Body of pancreas (tissue), 4 donors: ENCODE results near the gene RPS21. TPM values are rescaled to one million over a fixed set of nuclear protein-coding genes. Genes with fewer than 3 reads are reported as not detected.
A peak's percentile ranks its signal among the peaks of the same experiment; 100 is the strongest.

Experiments used
- ATAC-seq: fragments of 150-250 bp; one replicate; pipeline ENCODE4 v1.9.1; 2016
- DNase-seq, 4 donors: peaks; one replicate each; pipeline ENCODE4 v3.0.0-alpha.2; 2019
- H3K27ac ChIP-seq, 4 donors: fragments of 200-600 bp; sonication (generic); 1 replicate in 3 of 4; 2 replicates in 1 of 4; pipeline versions ENCODE4 v1.5.1 to v1.6.1; 2016 to 2019; ENCODE audit warnings: mild to moderate bottlenecking in 1 of 4, mixed read lengths in 1 of 4, moderate library complexity in 1 of 4
- H3K27me3 ChIP-seq, 2 donors: fragments of 200-600 bp; sonication (generic); one replicate each; pipeline ENCODE4 v1.6.0; 2016; ENCODE audit warnings: mild to moderate bottlenecking in 1 of 2
- H3K36me3 ChIP-seq, 2 donors: fragments of 200-600 bp; sonication (generic); replicated peaks in 1 of 2; 2 replicates each; pipeline ENCODE4 v1.5.1; 2016; ENCODE audit warnings: low read depth in 2 of 2; ENCODE audit not compliant: insufficient read depth in 1 of 2
- H3K4me1 ChIP-seq: fragments of 200-600 bp; sonication (generic); one replicate; pipeline ENCODE4 v1.6.0; 2016
- H3K4me3 ChIP-seq, 2 donors: fragments of 200-600 bp; sonication (generic); 1 replicate in 1 of 2; 2 replicates in 1 of 2; pipeline ENCODE4 v1.5.1; 2016 to 2019
- H3K9me3 ChIP-seq, 3 donors: fragments of 200-600 bp; sonication (generic); 1 replicate in 2 of 3; 2 replicates in 1 of 3; pipeline ENCODE4 v1.5.1; 2016
- CTCF ChIP-seq, 7 experiments: fragments of 450-650 bp in 4 of 7; fragments of 200-600 bp in 3 of 7; sonication (generic) in 3 of 7; IDR thresholded peaks; one replicate each; pipeline ENCODE4 v1.5.1; 2016 to 2019; ENCODE audit warnings: antibody characterized with exemption in 7 of 7
- POLR2A ChIP-seq, 3 donors: fragments of 450-650 bp; IDR thresholded peaks; one replicate each; pipeline ENCODE4 v1.6.1; 2016; ENCODE audit warnings: antibody characterized with exemption in 3 of 3, mild to moderate bottlenecking in 2 of 3
- WGBS, 2 donors: methylation state at CpG; one replicate each; pipeline ENCODE4 v1.1.5; 2017; 5-methylcytosine and 5-hydroxymethylcytosine counted together
- intact Hi-C: fragments of 100-400 bp; cut with DNase I; formaldehyde crosslinking; loops from one replicate; pipeline ENCODE4 v1.15.1; 2023
- total RNA-seq, 2 donors: library from RNA; depleted of rRNA; stranded (reverse); fragments of >200 nt; gene quantifications; one replicate each; pipeline ENCODE4 v1.1.0, GENCODE V29; 2016

The RPS21 gene
- total RNA-seq, 2 donors from 2014 or later = 654 to 656 TPM

GRCh38 chr20:62358171-62359042 is 28.5 kb upstream of the RPS21 start:
- no peaks in the 10 kb centered on the region for H3K9me3 ChIP-seq
- no peaks in the 10 kb centered on the region for H3K36me3 ChIP-seq
- intact Hi-C loops = no loop called here
- WGBS, 2 donors = 75 to 80% methylated on average over 10 to 24 of the region's 24 CpGs
- no peaks in the 10 kb centered on the region for H3K27me3 ChIP-seq
- no peak overlapping the region for H3K4me3 ChIP-seq
- no peak for TF ChIP-seq CTCF (IDR thresholded peaks at IDR 0.05)
- peak; percentile 3 for ATAC-seq
- peaks cover 81% of the 10 kb centered on the region for H3K4me1 ChIP-seq
- peak overlapping the region; percentile 50 to 80 (median 73) for H3K27ac ChIP-seq
- DNase-seq = peak in 2 of 4 donors; percentile 37 to 55

GRCh38 chr20:62359043-62359490 is 27.8 kb upstream of the RPS21 start:
- DNase-seq = peak in 1 of 4 donors; percentile 23
- 58 to 71% methylated on average over 4 to 16 of the region's 16 CpGs for WGBS, 2 donors
- Histone ChIP-seq H3K36me3 (no peaks in the 10 kb centered on the region), H3K4me1 (peaks cover 88% of the 10 kb centered on the region), H3K4me3 (no peak overlapping the region), H3K9me3 (no peaks in the 10 kb centered on the region), H3K27me3 (no peaks in the 10 kb centered on the region), H3K27ac (peak overlapping the region; percentile 50 to 80 (median 73))
- TF ChIP-seq POLR2A (IDR thresholded peaks at IDR 0.05) = no peak
- TF ChIP-seq CTCF (IDR thresholded peaks at IDR 0.05) = no peak
- intact Hi-C loops = no loop called here
- ATAC-seq = no peak

DNA sequence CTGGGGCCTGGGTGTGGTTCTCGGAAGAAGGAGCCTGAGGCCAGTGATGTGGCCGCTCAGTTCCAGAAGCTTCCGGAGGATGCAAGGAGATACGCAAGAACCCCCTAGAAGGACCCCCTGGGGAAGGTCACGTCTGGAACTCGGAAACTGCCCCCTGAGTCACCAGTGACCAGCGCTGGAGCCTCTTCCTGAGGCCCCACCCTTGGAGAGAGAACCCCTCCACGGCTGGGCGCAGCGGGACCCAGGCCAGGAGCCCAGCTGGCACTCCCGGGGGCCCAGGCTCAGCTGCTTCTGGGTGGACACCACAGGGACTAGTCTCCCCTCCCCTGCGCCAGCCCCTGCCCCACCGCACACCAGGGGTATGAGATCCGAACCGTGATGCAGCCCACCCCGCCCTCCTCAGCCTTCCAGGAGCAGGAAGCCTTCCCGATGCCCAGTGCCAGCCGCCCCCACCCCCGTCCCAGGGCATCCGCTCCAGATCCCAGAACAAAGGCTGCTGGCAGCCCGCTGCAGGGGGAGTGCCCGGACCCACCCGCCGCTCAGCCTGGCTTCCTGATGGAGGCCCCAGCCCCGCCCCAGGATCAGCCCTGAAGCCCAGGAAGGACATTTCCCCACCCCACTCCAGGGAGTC is 27.3 kb upstream of the RPS21 start:
- DNase-seq (peak in 2 of 4 donors; percentile 2 to 23), ATAC-seq (no peak)
- no peak overlapping the region for H3K4me3 ChIP-seq
- intact Hi-C loops = no loop called here
- no peaks in the 10 kb centered on the region for H3K27me3 ChIP-seq
- TF ChIP-seq CTCF (IDR thresholded peaks at IDR 0.05) (no peak), POLR2A (IDR thresholded peaks at IDR 0.05) (no peak)
- WGBS, 2 donors = 67 to 76% methylated on average over 3 to 16 of the region's 25 CpGs
- H3K4me1 ChIP-seq = peaks cover 90% of the 10 kb centered on the region
- peak overlapping the region in 3 of 4 donors; percentile 70 to 80 (median 76) for H3K27ac ChIP-seq
- H3K9me3 ChIP-seq = no peaks in the 10 kb centered on the region
- H3K36me3 ChIP-seq = no peaks in the 10 kb centered on the region

DNA sequence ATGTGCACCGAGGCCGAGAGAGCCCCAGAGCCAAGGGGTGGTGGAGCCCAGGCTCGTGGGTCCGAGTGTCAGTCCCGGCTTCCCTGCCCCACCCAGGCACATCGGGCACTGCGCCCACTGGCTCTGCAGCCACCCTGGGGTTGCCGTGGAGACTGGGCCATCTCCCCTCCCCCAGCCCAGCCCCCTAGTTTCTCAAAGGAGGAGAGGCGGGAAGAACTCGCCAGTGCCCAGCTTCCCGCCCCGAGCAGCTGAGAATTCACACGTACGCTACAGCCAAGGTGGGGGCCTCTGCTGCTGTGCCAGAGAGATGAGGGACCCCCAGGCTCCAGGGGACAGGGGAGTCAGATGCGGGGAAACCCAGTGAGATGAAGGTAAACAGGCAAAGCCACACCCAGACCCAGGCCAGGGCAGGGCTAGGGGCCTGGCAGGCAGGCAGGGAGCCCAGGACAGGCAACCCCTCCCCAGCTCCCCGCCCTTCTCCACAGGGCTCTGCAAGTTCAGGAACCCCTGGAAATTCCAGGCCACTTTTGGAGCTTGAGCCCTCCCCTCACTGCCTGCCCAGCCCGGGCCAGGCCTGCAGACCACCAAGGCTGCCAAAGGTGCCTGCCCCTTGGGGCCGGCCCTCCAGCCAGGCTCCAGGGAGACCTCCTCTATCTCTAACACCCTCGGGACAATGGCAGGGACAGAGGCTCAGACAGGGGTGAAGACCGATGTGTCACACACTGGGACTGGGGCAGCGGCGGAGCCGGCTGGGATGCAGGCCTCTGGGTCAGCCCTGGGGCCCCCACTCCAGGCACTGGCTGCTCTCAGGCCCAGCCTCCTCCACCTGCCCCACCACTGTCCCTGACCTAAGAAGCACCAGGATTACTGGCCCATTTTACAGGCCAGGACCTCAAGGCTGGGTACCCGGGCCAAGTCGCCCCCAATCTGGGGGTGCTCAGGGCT is 25.8 kb upstream of the RPS21 start:
- no peaks in the 10 kb centered on the region for H3K27me3 ChIP-seq
- peak in 3 of 4 donors; percentile 14 to 53 (median 24) for DNase-seq
- peak overlapping the region; percentile 45 to 88 (median 79) for H3K27ac ChIP-seq
- no peak overlapping the region for H3K4me3 ChIP-seq
- 66 to 68% methylated on average over 14 to 25 of the region's 25 CpGs for WGBS, 2 donors
- no peak for ATAC-seq
- peaks cover 90% of the 10 kb centered on the region for H3K4me1 ChIP-seq
- TF ChIP-seq POLR2A (IDR thresholded peaks at IDR 0.05) (no peak), CTCF (IDR thresholded peaks at IDR 0.05) (no peak)
- H3K9me3 ChIP-seq = no peaks in the 10 kb centered on the region
- intact Hi-C loops = no loop called here
- H3K36me3 ChIP-seq = no peaks in the 10 kb centered on the region
